ENCODE measurements around the gene DUSP18.
"Not testable (repeated sequence)": the region's sequence is repeated elsewhere in the genome, so short reads cannot be mapped to it uniquely, and the experiment has no call there.

Gene DUSP18

DNA sequence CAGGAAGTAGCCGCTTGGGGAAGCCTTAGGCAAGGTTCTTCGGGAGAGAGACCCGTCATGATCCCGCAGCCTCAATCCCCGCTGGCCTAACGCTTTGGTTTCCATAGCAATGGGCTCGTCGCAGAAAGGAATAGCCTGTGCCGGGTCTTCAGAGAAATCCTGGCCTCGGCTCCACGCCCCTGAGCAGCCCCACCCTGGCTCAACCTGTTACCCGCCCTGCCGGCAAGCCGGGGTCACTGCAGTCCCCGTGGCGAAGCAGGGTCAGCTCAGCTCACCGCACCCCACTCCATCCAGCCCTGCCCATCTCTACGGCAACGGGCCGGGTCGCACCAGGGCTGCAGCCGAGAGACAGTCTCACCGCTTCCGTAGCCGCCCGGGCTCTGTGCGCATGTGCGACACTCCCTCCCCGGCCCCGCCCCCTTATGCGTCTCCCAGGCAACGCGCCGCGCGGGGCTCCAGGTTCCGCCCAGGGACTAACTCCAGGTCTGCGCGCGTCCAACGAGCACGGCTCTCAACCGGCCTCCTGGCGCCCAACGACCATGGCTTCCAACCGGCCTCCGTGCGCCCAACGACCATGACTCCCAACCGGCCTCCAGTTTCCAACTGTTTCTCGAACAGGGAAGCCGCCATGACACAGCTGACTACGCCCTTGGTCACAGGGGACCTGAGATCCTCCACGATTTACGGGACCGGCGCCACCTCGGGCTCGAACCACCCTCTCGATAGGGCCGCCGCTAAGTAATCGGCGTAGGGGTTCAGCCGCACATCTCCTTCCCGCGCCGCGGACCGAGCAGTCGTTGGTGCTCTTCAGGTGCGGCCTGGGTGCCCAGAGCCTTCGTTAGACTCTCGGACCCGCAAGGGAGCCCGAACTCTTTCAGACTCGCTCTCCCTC lies at the start of gene DUSP18:
DUSP18 (minus strand) TSS at position 382 of the 892 bp plus-strand sequence. CDS start 3,872 bp downstream, outside the sequence.
- Histone ChIP-seq H3K4me3 (ENCODE audit: low read depth, low read length) (peak within 1 kb of the TSS; percentile 82), H3K4me1 (ENCODE audit: control insufficient read depth, insufficient read depth, low read length) (peaks cover 10% of the 10 kb centered on the region)

DNA sequence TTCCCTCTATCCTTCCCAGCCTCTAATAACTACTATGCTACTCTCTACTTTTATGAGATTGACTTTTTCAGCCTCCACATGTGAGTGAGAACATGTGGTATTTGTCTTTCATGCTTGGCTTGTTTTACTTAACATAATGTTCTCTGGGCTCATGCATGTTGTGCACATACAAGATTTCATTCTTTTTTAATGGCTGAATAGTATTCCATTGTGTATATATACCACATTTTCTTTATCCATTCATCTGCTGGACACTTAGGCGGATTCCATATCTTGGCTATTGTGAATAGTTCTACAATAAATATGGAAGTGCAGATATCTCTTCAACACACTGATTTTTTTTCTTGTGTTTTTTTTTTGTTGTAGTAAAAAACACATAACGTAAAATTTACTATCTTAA lies 46.4 kb upstream of the DUSP18 start:
- Histone ChIP-seq H3K9me3 (ENCODE audit: control insufficient read depth, insufficient read depth, low read length) (no peaks in the 10 kb centered on the region), H3K27me3 (ENCODE audit: control insufficient read depth, insufficient read depth, low read length) (no peaks in the 10 kb centered on the region), H3K36me3 (ENCODE audit: control insufficient read depth, insufficient read depth, low read length) (no peaks in the 10 kb centered on the region), H3K4me1 (ENCODE audit: control insufficient read depth, insufficient read depth, low read length) (no peaks in the 10 kb centered on the region), H3K4me3 (ENCODE audit: low read depth, low read length) (no peak overlapping the region), H3K9ac (ENCODE audit: low read depth, low read length) (no peak overlapping the region)

More for the DNA sequence above, at the start of gene DUSP18:
- Histone ChIP-seq H3K9me3 (ENCODE audit: control insufficient read depth, insufficient read depth, low read length) (no peaks in the 10 kb centered on the region), H3K36me3 (ENCODE audit: control insufficient read depth, insufficient read depth, low read length) (no peaks in the 10 kb centered on the region), H3K27me3 (ENCODE audit: control insufficient read depth, insufficient read depth, low read length) (peaks cover 18% of the 10 kb centered on the region), H3K9ac (ENCODE audit: low read depth, low read length) (peak within 1 kb of the TSS; percentile 65)

DNA sequence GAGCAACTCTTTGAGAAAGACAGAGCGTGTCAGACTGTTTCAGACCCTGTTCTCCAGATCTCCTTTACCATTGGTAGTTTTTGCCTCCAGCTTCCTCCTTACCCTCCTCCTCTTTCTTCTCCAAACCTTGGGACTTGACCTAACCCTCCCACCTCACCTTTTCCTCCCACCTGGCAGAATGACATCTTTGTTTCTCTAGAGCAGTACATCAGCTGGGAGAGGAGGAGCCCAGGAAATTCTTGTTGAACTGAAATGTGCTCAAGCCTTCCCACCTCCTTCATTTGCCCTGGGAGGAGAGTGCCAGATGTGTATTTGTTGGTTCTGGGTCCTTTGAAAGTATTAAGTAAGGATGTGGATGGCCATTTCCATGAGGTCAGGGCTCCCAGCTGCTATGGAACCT lies 44.4 kb upstream of the DUSP18 start:
- Histone ChIP-seq H3K9ac (ENCODE audit: low read depth, low read length) (no peak overlapping the region), H3K36me3 (ENCODE audit: control insufficient read depth, insufficient read depth, low read length) (no peaks in the 10 kb centered on the region), H3K9me3 (ENCODE audit: control insufficient read depth, insufficient read depth, low read length) (no peaks in the 10 kb centered on the region), H3K4me1 (ENCODE audit: control insufficient read depth, insufficient read depth, low read length) (no peaks in the 10 kb centered on the region), H3K27me3 (ENCODE audit: control insufficient read depth, insufficient read depth, low read length) (no peaks in the 10 kb centered on the region), H3K4me3 (ENCODE audit: low read depth, low read length) (no peak overlapping the region)

DNA sequence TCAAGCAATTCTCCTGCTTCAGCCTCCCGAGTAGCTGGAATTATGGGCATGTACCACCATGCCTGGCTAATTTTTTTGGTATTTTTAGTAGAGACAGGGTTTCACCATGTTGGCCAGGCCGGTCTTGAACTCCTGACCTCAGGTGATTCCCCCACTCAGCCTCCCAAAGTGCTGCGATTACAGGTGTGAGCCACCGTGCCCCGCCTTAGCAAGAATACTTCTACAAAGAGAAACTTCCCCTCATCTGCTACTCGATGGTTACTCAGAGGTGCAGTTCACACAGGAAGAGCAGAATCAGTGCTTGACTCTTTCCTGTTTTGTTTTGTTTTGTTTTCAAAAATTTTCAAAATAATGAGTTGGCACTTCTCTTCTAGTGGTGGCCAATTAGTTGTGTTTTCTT lies 42.3 kb upstream of the DUSP18 start:
- not testable (repeated sequence) for H3K9me3 ChIP-seq (ENCODE audit: control insufficient read depth, insufficient read depth, low read length); H3K4me1 ChIP-seq (ENCODE audit: control insufficient read depth, insufficient read depth, low read length); H3K4me3 ChIP-seq (ENCODE audit: low read depth, low read length); H3K36me3 ChIP-seq (ENCODE audit: control insufficient read depth, insufficient read depth, low read length); H3K9ac ChIP-seq (ENCODE audit: low read depth, low read length); H3K27me3 ChIP-seq (ENCODE audit: control insufficient read depth, insufficient read depth, low read length)

DNA sequence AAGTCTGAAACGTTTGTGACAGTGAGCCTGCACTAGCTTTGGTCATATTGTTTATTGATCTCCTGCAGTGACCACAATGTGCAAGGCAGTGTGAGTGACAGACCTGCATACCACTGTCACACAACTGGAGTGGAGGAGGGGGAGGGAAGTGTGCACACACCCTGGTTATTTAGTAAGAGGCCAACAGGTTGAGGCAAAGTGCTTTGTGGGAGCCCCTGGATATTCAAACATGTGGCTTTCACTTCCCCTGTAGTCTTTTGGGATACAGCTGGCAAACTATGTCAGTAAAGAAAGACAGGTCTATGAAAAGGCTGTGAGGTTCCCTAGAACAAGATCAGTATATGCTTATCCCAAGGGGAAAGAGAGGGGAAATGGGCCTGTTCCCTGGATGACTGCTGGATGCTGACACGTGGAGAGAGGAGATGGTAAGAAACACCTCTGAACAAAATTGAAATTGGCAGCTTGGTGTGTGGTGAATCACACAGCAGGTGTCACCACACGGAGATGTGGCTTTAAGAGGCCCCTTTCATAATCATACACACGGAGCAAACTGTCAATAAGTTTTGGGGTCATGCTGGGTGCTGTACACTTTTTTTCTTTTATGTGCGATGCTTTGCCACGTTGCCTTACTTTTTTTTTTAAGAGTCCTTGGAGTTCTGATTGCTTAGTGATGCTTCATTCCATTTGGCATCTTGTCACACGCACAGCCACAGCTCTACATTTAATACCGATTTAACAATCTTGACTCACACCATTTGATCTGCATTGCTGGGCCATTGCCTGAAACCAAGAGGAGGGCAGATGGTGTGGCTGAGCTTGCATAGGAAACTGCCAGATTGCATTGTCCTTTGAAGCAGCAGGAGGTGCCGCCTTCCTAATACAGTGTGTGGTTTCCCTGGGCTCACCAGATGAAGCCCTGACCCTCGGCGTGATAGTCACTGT lies 38.3 kb upstream of the DUSP18 start:
- Histone ChIP-seq H3K27me3 (ENCODE audit: control insufficient read depth, insufficient read depth, low read length) (no peaks in the 10 kb centered on the region), H3K36me3 (ENCODE audit: control insufficient read depth, insufficient read depth, low read length) (no peaks in the 10 kb centered on the region), H3K9me3 (ENCODE audit: control insufficient read depth, insufficient read depth, low read length) (no peaks in the 10 kb centered on the region), H3K9ac (ENCODE audit: low read depth, low read length) (no peak overlapping the region), H3K4me1 (ENCODE audit: control insufficient read depth, insufficient read depth, low read length) (no peaks in the 10 kb centered on the region), H3K4me3 (ENCODE audit: low read depth, low read length) (no peak overlapping the region)

DNA sequence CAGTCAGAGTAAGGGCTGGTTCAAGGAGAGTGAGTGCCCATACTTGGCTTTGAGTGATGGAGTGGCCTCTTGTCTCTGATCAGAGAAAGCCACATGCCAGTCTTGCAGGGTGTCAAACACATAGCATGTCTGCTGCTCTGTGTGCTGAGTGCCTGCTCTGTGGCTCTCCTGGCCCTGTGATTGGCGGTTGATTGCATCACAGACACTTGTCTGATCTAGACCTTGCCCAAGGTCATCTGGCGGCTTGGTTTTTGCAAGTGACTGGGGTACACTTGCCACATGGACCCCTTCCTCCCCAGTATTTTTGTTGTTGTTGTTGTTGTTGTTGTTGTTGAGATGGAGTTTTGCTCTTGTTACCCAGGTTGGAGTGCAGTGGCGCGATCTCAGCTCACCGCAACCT lies 37.3 kb upstream of the DUSP18 start:
- Histone ChIP-seq H3K9ac (ENCODE audit: low read depth, low read length) (no peak overlapping the region), H3K4me1 (ENCODE audit: control insufficient read depth, insufficient read depth, low read length) (no peaks in the 10 kb centered on the region), H3K36me3 (ENCODE audit: control insufficient read depth, insufficient read depth, low read length) (no peaks in the 10 kb centered on the region), H3K9me3 (ENCODE audit: control insufficient read depth, insufficient read depth, low read length) (no peaks in the 10 kb centered on the region), H3K27me3 (ENCODE audit: control insufficient read depth, insufficient read depth, low read length) (no peaks in the 10 kb centered on the region), H3K4me3 (ENCODE audit: low read depth, low read length) (no peak overlapping the region)

DNA sequence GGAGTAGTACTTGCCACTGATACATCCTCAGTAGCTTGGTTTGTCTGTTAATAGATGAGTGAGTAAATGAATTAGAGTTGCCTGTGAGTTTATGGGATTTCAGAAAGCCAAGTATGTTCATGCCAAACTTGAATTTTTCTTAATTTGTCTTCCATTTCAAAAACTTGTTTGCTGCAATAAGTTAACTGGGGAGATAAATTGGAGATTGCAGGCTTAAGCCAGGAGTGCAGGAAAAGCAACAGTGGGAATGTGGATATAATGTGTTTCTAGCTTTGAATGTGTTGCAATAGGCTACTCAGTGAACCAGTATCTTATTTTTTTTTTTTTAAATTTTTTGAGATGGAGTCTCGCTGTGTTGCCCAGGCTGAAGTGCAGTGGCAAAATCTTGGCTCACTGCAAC lies 35.2 kb upstream of the DUSP18 start:
- Histone ChIP-seq H3K36me3 (ENCODE audit: control insufficient read depth, insufficient read depth, low read length) (no peaks in the 10 kb centered on the region), H3K4me3 (ENCODE audit: low read depth, low read length) (no peak overlapping the region), H3K9ac (ENCODE audit: low read depth, low read length) (no peak overlapping the region), H3K4me1 (ENCODE audit: control insufficient read depth, insufficient read depth, low read length) (no peaks in the 10 kb centered on the region), H3K9me3 (ENCODE audit: control insufficient read depth, insufficient read depth, low read length) (no peaks in the 10 kb centered on the region), H3K27me3 (ENCODE audit: control insufficient read depth, insufficient read depth, low read length) (no peaks in the 10 kb centered on the region)

DNA sequence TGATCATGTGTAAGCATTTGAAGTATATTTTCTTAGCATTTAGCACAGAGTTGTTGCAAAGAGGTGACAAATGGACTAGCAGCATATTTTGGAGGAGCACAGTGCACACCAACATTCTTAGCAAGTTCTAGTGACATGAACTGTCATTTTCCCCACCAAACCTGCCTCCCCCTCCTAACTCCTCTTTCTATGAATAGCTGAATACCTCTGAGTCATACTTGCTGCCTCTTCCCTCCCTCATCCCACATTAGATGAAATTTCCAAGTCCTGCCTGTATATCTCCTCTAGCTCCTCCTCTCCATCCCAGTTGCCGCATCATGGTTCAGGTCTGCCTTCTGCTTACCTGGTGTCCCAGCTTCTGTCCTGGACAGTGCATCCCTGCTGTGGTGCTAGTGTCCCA lies 34.2 kb upstream of the DUSP18 start:
- Histone ChIP-seq H3K9ac (ENCODE audit: low read depth, low read length) (no peak overlapping the region), H3K9me3 (ENCODE audit: control insufficient read depth, insufficient read depth, low read length) (no peaks in the 10 kb centered on the region), H3K27me3 (ENCODE audit: control insufficient read depth, insufficient read depth, low read length) (peaks cover 2% of the 10 kb centered on the region), H3K36me3 (ENCODE audit: control insufficient read depth, insufficient read depth, low read length) (no peaks in the 10 kb centered on the region), H3K4me1 (ENCODE audit: control insufficient read depth, insufficient read depth, low read length) (no peaks in the 10 kb centered on the region), H3K4me3 (ENCODE audit: low read depth, low read length) (no peak overlapping the region)

DNA sequence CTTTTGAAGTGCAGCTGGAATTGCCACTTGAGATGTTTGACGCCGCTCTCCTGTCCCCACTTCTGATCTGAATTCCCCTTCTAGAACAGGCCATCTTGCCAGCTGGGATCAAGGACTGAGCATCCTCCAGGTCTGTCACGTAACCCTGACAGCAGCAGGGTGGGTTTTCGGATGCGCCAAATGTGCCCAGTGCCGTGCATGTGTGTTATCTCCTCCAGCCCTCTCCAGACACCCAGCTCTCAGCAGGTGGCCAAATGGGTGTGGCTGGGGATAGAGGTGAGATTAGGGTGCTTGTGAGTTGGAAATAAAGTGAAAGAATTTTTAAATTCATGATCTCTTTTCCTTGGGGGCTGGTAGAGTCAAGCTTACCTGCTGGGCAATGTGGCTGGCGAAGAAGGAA lies 30.3 kb upstream of the DUSP18 start:
- Histone ChIP-seq H3K27me3 (ENCODE audit: control insufficient read depth, insufficient read depth, low read length) (peaks cover 19% of the 10 kb centered on the region), H3K4me1 (ENCODE audit: control insufficient read depth, insufficient read depth, low read length) (no peaks in the 10 kb centered on the region), H3K4me3 (ENCODE audit: low read depth, low read length) (no peak overlapping the region), H3K9me3 (ENCODE audit: control insufficient read depth, insufficient read depth, low read length) (no peaks in the 10 kb centered on the region), H3K9ac (ENCODE audit: low read depth, low read length) (no peak overlapping the region), H3K36me3 (ENCODE audit: control insufficient read depth, insufficient read depth, low read length) (no peaks in the 10 kb centered on the region)

DNA sequence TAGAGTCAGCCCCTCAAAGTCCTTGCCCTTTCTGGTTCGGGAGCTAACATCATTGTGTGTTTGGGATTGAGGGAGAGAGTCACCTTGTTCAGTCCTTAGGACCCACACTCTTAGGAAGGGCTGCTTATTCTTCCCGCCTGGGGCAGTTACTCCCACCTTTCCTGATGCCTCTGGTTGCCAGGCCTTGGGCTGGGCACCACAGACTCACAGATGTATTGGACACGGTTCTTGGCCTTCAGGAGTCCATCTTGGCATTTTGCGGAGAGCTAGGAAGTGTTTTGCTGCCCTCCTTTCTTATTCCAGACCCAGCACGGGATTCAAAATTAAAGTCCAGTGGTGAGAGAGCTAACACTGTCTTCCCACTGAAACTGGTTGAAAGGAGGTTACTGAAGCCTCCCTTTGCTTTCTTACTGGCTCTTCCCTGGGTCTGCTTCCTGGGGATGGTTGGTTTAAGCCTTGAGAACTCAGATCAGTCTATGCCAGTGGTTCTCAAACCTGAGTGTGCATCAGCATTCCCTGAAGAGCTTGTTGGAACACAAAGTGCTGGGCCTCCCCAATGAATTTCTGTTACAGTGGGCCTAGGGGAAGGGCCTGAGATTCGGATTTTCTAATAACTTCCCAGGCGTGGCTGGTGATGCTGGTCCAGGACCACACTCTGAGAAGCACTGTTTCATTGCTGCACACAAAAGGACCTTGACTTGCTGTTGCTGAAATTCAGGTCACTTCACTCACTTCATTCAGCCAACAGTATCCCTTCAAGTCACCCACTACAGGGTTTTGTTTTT lies 28.4 kb upstream of the DUSP18 start:
- Histone ChIP-seq H3K4me3 (ENCODE audit: low read depth, low read length) (peak overlapping the region; percentile 78), H3K4me1 (ENCODE audit: control insufficient read depth, insufficient read depth, low read length) (no peaks in the 10 kb centered on the region), H3K9ac (ENCODE audit: low read depth, low read length) (no peak overlapping the region), H3K27me3 (ENCODE audit: control insufficient read depth, insufficient read depth, low read length) (peaks cover 20% of the 10 kb centered on the region), H3K9me3 (ENCODE audit: control insufficient read depth, insufficient read depth, low read length) (no peaks in the 10 kb centered on the region), H3K36me3 (ENCODE audit: control insufficient read depth, insufficient read depth, low read length) (no peaks in the 10 kb centered on the region)

DNA sequence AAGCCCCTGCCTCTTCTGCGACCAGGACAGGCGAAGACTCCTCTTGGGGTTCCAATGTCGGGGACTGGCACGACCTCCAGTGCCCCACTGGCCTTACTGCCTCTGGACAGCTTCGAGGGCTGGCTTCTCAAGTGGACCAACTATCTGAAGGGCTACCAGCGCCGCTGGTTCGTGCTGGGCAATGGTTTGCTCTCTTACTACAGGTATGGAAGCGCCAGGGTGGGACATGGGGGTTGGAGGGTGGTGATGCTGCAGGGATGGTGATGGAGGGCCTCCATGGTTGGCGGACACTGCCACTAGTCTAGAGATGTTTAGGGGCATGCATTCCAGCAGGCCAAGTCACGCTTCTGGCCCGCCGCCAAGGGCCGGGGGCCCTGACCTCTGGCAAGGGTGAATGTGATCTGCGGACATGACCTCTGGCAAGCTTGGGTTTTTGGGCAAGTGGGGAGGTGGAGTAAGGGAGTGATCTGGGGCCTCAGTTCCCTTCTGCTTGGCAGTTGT lies 27.7 kb upstream of the DUSP18 start:
- no peaks in the 10 kb centered on the region for H3K9me3 ChIP-seq (ENCODE audit: control insufficient read depth, insufficient read depth, low read length)
- H3K36me3 ChIP-seq (ENCODE audit: control insufficient read depth, insufficient read depth, low read length): no peaks in the 10 kb centered on the region
- no peaks in the 10 kb centered on the region for H3K4me1 ChIP-seq (ENCODE audit: control insufficient read depth, insufficient read depth, low read length)
- peaks cover 20% of the 10 kb centered on the region for H3K27me3 ChIP-seq (ENCODE audit: control insufficient read depth, insufficient read depth, low read length)
- H3K9ac ChIP-seq (ENCODE audit: low read depth, low read length): peak overlapping the region; percentile 54
- H3K4me3 ChIP-seq (ENCODE audit: low read depth, low read length): peak overlapping the region; percentile 78

All from iPS-15b (cell line).